GM12864 (cell line): ENCODE results near the gene FRMPD1.

Experiments
- DNase-seq: peaks from one replicate; pipeline ENCODE4 v3.0.0-alpha.2; 2011; ENCODE audit warnings: low read depth
- H3K4me3 ChIP-seq: 2 replicates; pipeline ENCODE4 v1.5.1; 2011; ENCODE audit warnings: mild to moderate bottlenecking, low read depth, low read length, control low read depth
- TF ChIP-seq, protein P1 (sequence below): IDR thresholded peaks from 2 replicates; pipeline ENCODE4 v1.5.1; 2011; ENCODE audit warnings: low read depth, mild to moderate bottlenecking, moderate library complexity, low read length, control low read depth, inconsistent platforms; ENCODE audit errors: missing control alignments

FRMPD1 gene

GRCh38 chr9:37769995-37770394 lies 119.2 kb downstream of the FRMPD1 start:
- no peak for DNase-seq
- H3K4me3 ChIP-seq: no peak overlapping the region
- TF ChIP-seq, protein P1, sequence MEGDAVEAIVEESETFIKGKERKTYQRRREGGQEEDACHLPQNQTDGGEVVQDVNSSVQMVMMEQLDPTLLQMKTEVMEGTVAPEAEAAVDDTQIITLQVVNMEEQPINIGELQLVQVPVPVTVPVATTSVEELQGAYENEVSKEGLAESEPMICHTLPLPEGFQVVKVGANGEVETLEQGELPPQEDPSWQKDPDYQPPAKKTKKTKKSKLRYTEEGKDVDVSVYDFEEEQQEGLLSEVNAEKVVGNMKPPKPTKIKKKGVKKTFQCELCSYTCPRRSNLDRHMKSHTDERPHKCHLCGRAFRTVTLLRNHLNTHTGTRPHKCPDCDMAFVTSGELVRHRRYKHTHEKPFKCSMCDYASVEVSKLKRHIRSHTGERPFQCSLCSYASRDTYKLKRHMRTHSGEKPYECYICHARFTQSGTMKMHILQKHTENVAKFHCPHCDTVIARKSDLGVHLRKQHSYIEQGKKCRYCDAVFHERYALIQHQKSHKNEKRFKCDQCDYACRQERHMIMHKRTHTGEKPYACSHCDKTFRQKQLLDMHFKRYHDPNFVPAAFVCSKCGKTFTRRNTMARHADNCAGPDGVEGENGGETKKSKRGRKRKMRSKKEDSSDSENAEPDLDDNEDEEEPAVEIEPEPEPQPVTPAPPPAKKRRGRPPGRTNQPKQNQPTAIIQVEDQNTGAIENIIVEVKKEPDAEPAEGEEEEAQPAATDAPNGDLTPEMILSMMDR: no peak

DNA sequence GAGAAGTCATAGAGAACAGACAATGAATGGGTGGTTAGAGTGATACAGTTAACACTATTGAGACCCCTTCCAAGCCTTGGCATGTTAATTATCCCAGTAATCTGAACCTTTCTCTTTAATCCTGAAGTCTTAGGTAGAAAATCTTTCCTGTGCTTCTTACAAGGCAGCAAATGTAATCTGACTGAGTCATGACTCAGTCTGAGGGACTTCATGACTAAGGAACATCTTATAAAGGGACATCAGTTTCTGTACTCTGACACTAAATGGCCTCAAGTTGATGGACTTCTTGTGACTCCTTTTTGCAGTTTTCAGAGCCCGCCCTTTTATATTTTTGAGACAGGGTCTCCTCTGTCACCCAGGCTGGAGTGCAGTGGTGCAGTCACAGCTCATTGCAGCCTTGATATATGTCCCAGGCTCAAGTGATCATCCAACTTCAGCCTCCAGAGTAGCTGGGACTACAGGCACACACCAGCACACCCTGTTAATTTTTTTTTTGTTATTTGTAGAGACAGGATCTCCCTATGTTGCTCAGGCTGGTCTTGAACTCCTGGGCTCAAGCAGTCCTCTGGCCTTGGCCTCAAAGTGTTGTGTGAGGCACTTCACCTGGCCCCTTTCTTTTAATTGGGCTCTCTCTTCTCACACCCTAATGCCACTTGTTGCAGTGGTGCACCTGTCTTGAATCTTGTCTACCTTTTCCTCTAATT lies 124.6 kb downstream of the FRMPD1 start:
- TF ChIP-seq, protein P1: no peak
- DNase-seq: no peak
- no peak overlapping the region for H3K4me3 ChIP-seq

- TF ChIP-seq, protein P1: no peak
- DNase-seq: no peak
- no peak overlapping the region for H3K4me3 ChIP-seq
Measured at GRCh38 chr9:37776328-37776727, 125.6 kb downstream of the FRMPD1 start.

GRCh38 chr9:37778534-37778933 lies 127.8 kb downstream of the FRMPD1 start:
- H3K4me3 ChIP-seq: no peak overlapping the region
- DNase-seq: no peak
- TF ChIP-seq, protein P1: no peak

GRCh38 chr9:37784291-37784615 lies 133.5 kb downstream of the FRMPD1 start:
- TF ChIP-seq, protein P1: no peak
- peak overlapping the region; percentile 83 for H3K4me3 ChIP-seq
- no peak for DNase-seq

DNA sequence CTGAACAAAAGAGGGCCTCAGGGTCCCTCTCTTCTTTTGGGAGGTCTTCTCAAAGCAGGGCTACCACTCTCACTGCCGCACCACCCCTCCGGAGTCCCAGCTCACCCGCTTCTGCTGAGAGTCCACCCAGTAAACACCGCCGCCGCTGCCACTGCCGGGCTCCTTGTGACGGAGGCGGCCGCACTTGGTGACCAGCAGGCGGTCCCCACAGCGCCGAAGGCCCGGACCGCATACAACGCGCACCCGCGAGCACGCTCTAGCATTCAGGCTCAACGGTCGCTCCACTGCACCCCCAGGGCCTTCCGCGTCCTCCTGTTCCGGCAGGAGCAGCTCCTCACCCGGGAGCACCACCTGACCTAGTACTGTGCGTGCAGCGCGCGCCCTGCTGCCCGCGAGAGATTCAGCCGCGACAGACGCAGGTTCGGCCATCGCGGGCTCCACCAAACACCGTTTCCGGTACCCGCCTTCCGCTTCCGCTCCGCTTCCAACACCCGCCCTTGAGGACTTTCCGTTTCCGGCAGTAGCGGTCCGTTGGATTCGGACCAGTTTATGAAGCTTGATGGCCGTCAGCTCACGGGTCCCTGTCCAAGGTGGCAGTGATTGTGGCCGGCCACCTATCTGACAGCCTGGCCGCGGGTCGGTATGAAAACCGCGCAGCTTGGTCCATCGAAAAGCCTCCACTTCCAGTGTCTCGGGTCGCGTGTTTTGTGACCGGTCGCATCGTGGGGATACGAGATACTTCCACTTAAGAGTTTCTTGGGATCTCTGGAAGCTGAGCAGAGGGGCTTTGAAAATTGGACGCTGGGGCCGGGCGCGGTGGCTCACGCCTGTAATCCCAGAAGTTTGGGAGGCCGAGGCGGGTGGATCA lies 134.1 kb downstream of the FRMPD1 start, which contains the start of gene EXOSC3:
Gene EXOSC3, minus strand, starts transcription at position 449 of the 868 bp plus-strand sequence. Its CDS starts 20 bp downstream, at position 429.
- peak; percentile 75 for DNase-seq
- H3K4me3 ChIP-seq: peak within 1 kb of the TSS; percentile 83
- TF ChIP-seq, protein P1: peak; percentile 12
